ENCODE measurements around the gene ZC3H12C.

Gene ZC3H12C

GRCh38 chr11:110126936-110127335, 33.7 kb downstream of the ZC3H12C start:
- no peak for DNase-seq (ENCODE audit: low spot score)
- in situ Hi-C loops (cut with MboI; ENCODE audit: low sequenced_read_pairs, unreplicated experiment) = no loop called here
- TF ChIP-seq CTCF (IDR thresholded peaks at IDR 0.05; ENCODE audit: borderline replicate concordance, control extremely low read depth, extremely low read depth, insufficient read depth, missing control alignments) = no peak

GRCh38 chr11:110128161-110128560, 35.0 kb downstream of the ZC3H12C start:
- no peak for TF ChIP-seq CTCF (IDR thresholded peaks at IDR 0.05; ENCODE audit: borderline replicate concordance, control extremely low read depth, extremely low read depth, insufficient read depth, missing control alignments)
- DNase-seq (ENCODE audit: low spot score) = no peak
- in situ Hi-C loops (cut with MboI; ENCODE audit: low sequenced_read_pairs, unreplicated experiment) = no loop called here

GRCh38 chr11:110130642-110131238, 37.5 kb downstream of the ZC3H12C start:
- in situ Hi-C loops (cut with MboI; ENCODE audit: low sequenced_read_pairs, unreplicated experiment) = no loop called here
- DNase-seq (ENCODE audit: low spot score) = no peak
- TF ChIP-seq CTCF (IDR thresholded peaks at IDR 0.05; ENCODE audit: borderline replicate concordance, control extremely low read depth, extremely low read depth, insufficient read depth, missing control alignments) = no peak

- in situ Hi-C loops (cut with MboI; ENCODE audit: low sequenced_read_pairs, unreplicated experiment) = no loop called here
Observed at GRCh38 chr11:110131386-110132123, 38.4 kb downstream of the ZC3H12C start.

GRCh38 chr11:110133160-110133559, 40.0 kb downstream of the ZC3H12C start:
- TF ChIP-seq CTCF (IDR thresholded peaks at IDR 0.05; ENCODE audit: borderline replicate concordance, control extremely low read depth, extremely low read depth, insufficient read depth, missing control alignments) = no peak
- in situ Hi-C loops (cut with MboI; ENCODE audit: low sequenced_read_pairs, unreplicated experiment) = no loop called here
- DNase-seq (ENCODE audit: low spot score) = no peak

More at GRCh38 chr11:110131386-110132123, 38.4 kb downstream of the ZC3H12C start:
- no peak for TF ChIP-seq CTCF (IDR thresholded peaks at IDR 0.05; ENCODE audit: borderline replicate concordance, control extremely low read depth, extremely low read depth, insufficient read depth, missing control alignments)
- no peak for DNase-seq (ENCODE audit: low spot score)

GRCh38 chr11:110134110-110134509, 40.9 kb downstream of the ZC3H12C start:
- in situ Hi-C loops (cut with MboI; ENCODE audit: low sequenced_read_pairs, unreplicated experiment) = no loop called here
- DNase-seq (ENCODE audit: low spot score) = no peak
- no peak for TF ChIP-seq CTCF (IDR thresholded peaks at IDR 0.05; ENCODE audit: borderline replicate concordance, control extremely low read depth, extremely low read depth, insufficient read depth, missing control alignments)

Measured in GM13976 (cell line).